ENCODE data around the gene FAM124A.

DNA sequence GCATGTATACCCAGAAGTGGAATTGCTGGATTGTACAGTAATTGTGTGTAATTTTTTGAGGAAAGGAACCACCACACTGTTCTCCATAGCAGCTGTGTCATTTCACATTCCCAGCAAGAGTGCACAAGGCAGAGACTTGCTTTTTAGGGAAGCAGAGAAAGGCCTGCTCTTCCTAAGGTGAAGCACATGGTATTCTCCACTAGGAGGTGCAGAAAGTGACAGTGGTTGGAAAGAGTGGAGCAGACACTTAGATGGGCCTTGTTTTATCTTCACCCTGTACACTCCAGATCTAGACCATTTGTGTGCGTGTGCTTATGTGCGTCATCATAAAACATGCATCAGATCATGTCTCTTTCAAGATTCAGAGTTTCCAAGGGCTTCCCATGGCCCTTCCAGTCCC lies 35.0 kb downstream of the FAM124A start:
- TF ChIP-seq, protein P1, sequence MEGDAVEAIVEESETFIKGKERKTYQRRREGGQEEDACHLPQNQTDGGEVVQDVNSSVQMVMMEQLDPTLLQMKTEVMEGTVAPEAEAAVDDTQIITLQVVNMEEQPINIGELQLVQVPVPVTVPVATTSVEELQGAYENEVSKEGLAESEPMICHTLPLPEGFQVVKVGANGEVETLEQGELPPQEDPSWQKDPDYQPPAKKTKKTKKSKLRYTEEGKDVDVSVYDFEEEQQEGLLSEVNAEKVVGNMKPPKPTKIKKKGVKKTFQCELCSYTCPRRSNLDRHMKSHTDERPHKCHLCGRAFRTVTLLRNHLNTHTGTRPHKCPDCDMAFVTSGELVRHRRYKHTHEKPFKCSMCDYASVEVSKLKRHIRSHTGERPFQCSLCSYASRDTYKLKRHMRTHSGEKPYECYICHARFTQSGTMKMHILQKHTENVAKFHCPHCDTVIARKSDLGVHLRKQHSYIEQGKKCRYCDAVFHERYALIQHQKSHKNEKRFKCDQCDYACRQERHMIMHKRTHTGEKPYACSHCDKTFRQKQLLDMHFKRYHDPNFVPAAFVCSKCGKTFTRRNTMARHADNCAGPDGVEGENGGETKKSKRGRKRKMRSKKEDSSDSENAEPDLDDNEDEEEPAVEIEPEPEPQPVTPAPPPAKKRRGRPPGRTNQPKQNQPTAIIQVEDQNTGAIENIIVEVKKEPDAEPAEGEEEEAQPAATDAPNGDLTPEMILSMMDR (IDR thresholded peaks at IDR 0.05; ENCODE audit: extremely low read depth in 1 of 2, insufficient read depth in 1 of 2, low read depth in 1 of 2, low read length in 2 of 2): no peak
- TF ChIP-seq POLR2AphosphoS5 (IDR thresholded peaks at IDR 0.05; ENCODE audit: insufficient read depth, low read depth, low read length): no peak
- TF ChIP-seq POLR2A (IDR thresholded peaks at IDR 0.05; ENCODE audit: low read depth, low read length): no peak
- TF ChIP-seq, protein P2, sequence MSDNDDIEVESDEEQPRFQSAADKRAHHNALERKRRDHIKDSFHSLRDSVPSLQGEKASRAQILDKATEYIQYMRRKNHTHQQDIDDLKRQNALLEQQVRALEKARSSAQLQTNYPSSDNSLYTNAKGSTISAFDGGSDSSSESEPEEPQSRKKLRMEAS (IDR thresholded peaks at IDR 0.05; ENCODE audit: insufficient read depth, insufficient read length): no peak
- TF ChIP-seq EZH2 (IDR thresholded peaks at IDR 0.05; ENCODE audit: borderline replicate concordance, low read depth, low read length, severe bottlenecking): no peak
- no peak for TF ChIP-seq MYC (IDR thresholded peaks at IDR 0.05; ENCODE audit: low read depth, low read length)

Data from endothelial cell of umbilical vein (primary cell).